GM12873 (cell line): ENCODE results near the gene TMEM106B.

Experiments
- TF ChIP-seq, protein P1 (sequence below): IDR thresholded peaks from 2 replicates; pipeline ENCODE4 v1.5.1; 2012; ENCODE audit warnings: low read depth, mild to moderate bottlenecking, moderate library complexity, low read length, control low read depth; ENCODE audit not compliant: insufficient read depth; ENCODE audit errors: missing control alignments

TMEM106B gene

DNA sequence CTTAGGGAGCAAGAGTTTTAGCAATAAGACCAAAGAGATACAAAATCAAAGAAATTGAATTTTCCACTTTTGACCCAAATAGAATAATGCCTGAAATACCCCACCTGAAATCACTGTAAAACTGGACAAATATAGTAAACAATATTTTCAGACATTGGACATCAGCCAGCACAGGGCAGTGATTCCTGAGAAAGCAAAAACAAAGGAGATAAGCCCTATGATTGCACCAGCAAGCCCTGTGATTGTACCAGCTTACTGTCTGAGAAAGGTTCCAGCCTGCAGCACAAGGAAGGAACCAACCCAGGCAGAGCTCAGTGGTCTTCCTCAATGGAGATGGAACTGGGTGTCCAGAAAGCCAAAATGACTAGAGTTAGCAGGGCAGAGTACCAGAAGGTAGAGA, 10.3 kb downstream of the TMEM106B start:
- TF ChIP-seq, protein P1, sequence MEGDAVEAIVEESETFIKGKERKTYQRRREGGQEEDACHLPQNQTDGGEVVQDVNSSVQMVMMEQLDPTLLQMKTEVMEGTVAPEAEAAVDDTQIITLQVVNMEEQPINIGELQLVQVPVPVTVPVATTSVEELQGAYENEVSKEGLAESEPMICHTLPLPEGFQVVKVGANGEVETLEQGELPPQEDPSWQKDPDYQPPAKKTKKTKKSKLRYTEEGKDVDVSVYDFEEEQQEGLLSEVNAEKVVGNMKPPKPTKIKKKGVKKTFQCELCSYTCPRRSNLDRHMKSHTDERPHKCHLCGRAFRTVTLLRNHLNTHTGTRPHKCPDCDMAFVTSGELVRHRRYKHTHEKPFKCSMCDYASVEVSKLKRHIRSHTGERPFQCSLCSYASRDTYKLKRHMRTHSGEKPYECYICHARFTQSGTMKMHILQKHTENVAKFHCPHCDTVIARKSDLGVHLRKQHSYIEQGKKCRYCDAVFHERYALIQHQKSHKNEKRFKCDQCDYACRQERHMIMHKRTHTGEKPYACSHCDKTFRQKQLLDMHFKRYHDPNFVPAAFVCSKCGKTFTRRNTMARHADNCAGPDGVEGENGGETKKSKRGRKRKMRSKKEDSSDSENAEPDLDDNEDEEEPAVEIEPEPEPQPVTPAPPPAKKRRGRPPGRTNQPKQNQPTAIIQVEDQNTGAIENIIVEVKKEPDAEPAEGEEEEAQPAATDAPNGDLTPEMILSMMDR = no peak

DNA sequence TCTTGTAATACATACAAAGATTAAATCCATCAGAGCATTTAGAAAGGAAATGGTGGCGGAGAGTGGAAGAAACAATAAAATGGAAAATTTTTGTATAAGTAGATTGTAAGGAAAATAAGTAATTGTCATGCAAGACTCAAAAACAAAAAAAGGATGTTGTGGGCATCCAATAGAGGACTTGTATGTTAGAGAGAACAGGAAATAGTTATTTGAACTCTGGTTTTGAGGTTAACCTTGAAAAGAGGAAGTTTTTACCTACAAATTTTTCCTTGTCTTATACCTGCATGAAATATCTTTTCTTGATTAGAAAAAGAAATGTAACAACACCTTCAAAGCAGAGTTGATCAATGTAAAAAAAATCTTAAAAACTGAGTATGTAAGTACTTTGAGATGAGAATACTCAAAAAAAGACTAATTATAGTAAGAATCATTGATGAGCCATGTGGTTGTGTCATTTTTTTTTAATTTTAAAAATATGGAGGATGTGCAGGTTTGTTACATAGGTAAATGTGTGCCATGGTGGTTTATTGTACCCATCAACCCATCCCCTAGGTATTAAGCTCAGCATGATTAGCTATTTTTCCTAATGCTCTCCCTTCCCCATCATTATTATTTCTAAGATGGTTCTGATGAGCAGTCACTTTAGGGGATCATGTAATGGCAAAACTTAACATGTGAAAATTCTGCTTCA, 11.9 kb downstream of the TMEM106B start:
- TF ChIP-seq, protein P1 = no peak

DNA sequence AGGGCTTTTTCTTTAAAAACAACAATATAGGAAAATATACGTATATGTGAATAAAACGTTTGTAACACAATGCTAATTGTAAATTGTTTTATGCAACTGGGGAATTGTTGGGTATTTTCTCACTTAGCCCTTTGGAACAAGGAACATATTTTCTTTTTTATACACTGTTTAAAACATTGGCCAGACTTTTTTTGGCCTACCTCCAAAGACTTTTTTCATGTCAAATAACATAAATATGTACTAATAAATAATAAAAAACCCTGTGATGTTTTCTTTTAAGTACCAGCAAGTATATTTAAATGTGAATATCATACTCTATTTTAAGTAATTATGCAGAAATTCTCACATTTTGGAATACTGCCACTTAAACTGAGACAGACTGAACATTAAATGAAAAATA, 15.7 kb downstream of the TMEM106B start:
- TF ChIP-seq, protein P1 = no peak

DNA sequence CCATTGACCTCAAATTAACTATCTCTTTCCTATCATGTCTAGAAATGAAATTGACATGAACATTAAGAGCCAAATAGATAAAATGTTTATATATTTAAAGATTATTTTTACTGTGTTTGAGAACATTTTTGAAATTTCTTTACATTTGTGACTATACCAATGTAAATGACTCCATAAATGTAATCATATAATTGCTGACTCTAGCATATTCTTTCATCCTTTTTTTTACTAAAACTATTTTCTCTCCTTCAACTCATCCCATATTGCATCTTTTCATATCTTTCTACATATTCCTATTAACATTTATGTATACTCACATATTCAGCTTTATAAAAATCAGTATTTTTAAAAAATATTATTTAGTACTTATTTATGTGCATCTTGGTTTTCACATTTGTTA, 16.9 kb downstream of the TMEM106B start:
- TF ChIP-seq, protein P1 = no peak

DNA sequence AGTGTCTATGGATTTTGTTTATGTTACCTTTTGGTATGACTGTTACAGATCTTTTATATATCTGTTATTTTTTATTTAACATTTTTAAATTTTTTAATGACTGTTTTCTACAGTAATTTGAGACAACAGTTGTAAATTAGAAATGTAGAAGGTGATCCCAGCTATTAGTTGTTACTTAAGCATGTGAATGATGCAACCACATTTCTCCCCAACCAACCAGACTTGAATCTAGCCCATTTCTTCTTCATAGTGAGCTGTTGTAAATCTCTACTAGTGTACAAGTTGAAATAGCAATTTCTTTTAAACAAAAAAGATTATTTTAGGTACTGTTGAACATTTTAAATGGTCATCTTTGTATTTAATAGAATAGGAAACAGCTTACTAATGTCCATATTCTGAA, 18.0 kb downstream of the TMEM106B start:
- TF ChIP-seq, protein P1 = no peak

DNA sequence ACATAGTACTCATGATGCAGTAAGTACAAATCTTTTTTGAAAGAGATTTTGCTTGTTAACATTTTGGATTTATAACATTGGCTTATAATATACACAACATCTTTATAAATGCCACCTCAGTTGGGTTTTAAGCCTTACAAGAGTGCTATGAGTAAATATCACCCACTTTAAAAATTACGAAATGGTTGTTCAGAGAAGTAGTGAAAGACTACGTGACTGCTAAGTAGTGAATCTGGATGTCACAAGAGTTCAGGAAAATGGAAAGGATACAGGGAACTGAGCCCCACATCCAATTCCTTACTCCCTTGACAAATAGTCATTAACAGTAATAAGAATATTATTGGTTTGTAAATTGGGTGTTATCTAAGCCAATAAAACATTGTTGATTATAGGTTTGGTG, 20.0 kb downstream of the TMEM106B start:
- TF ChIP-seq, protein P1 = no peak

DNA sequence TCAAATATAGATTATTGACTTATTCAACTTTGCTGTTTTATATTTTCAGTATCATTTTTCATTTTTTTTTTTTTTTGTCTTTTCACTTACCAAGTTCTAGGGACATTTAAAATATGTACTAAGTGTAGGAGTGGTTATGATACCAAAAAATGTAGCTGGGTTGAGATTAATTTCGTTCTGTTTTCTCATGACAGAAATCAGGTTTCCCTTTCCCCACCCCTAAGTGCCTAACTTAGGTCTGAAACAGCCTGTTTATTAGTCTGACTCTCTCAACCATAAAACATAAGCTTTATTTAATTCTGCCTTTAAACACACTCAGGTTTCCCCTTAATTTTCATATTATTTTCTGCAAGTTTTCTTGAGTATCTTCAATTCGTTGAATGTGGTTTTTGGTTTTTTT, 22.1 kb downstream of the TMEM106B start:
- TF ChIP-seq, protein P1 = no peak
